Urinary bladder (tissue), 4 donors: ENCODE measurements around the gene CLEC17A. TPM values are rescaled to one million over a fixed set of nuclear protein-coding genes. Genes with fewer than 3 reads are reported as not detected.
"Not testable (repeated sequence)": the region's sequence is repeated elsewhere in the genome, so short reads cannot be mapped to it uniquely, and the experiment has no call there.

ENCODE experiments used
- DNase-seq: peaks from one replicate; pipeline ENCODE4 v3.0.0-alpha.2; 2015; ENCODE audit errors: extremely low spot score
- H3K27ac ChIP-seq: one replicate; pipeline ENCODE4 v1.5.1; 2013; ENCODE audit warnings: low read depth, mild to moderate bottlenecking, moderate library complexity
- H3K36me3 ChIP-seq: one replicate; pipeline ENCODE4 v1.6.1; 2013; ENCODE audit warnings: mild to moderate bottlenecking, moderate library complexity; ENCODE audit not compliant: insufficient read depth
- H3K4me1 ChIP-seq: one replicate; pipeline ENCODE4 v1.6.1; 2013; ENCODE audit warnings: mild to moderate bottlenecking, moderate library complexity; ENCODE audit not compliant: insufficient read depth
- H3K4me3 ChIP-seq: one replicate; pipeline ENCODE4 v1.5.1; 2013; ENCODE audit warnings: low read depth, low read length
- WGBS: extraction: QIAGEN DNeasy Blood & Tissue Kit; methylation state at CpG from one replicate; pipeline ENCODE4 v1.1.7; 2013; 5-methylcytosine and 5-hydroxymethylcytosine counted together
- polyA plus RNA-seq: library from polyadenylated mRNA; stranded (reverse); fragments of 200-250 nt; gene quantifications from one replicate; pipeline ENCODE4 v1.2.3, GENCODE V29; 2013
- total RNA-seq: library from RNA; depleted of rRNA; stranded (reverse); fragments of >200 nt; gene quantifications from one replicate; pipeline ENCODE4 v1.2.3, GENCODE V29; 2014
- donor health status: healthy with polysubstance abuse.
- donor health status: healthy.

CLEC17A gene, protein sequence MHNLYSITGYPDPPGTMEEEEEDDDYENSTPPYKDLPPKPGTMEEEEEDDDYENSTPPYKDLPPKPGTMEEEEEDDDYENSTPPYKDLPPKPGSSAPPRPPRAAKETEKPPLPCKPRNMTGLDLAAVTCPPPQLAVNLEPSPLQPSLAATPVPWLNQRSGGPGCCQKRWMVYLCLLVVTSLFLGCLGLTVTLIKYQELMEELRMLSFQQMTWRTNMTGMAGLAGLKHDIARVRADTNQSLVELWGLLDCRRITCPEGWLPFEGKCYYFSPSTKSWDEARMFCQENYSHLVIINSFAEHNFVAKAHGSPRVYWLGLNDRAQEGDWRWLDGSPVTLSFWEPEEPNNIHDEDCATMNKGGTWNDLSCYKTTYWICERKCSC
- total RNA-seq (0.21 TPM), polyA plus RNA-seq (not detected)

DNA sequence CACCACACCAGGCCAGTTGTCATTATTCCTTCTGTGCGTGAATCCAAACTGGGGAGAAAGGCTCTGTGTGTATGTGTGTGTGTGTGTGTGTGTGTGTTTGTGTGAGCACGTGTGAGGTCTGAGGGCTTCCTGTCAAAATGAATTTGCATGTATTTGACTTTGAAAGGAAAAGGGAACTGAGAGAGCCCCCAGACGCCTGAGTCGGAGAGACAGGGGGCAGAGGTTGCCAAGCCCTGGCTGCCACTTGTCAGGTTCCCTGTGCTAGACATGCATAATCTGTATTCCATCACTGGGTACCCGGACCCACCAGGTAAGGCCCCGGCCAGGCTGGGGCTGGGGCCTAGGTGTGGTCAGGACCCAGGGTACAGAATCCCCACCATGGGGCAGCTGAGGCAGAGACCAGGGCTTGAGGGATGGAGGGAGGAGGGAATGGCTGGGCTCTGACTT is at the start of gene CLEC17A:
TSS of gene CLEC17A (plus strand) at position 191 of the 447 bp plus-strand sequence. CDS start at position 268, 77 bp downstream.
- no peak for DNase-seq
- Histone ChIP-seq H3K27ac (no peak within 1 kb of the TSS), H3K4me3 (no peak within 1 kb of the TSS), H3K4me1 (no peaks in the 10 kb centered on the region), H3K36me3 (no peaks in the 10 kb centered on the region)
- WGBS = 47% methylated on average over 6 of the region's 6 CpGs

DNA sequence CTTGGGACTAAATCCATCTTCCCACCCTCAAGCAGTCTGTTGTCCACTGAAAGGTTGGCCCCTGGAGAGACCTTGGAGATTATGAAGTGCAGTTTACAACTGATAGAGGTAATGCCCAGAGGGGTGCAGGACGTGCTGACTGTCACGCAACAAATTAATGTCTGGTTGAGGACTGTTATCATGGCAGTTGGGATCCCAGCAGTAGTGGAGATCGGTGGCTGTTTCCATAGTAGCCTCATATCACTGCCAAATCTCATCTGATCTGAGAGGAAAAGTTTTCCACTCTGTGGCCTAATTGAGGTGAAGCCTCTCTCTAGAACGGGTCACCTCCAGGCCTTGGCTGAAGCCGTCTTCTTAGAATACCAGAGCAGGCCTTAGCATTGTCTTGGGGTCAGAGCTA is 49.4 kb upstream of the CLEC17A start:
- no peak overlapping the region for H3K4me3 ChIP-seq
- DNase-seq = no peak
- no peaks in the 10 kb centered on the region for H3K36me3 ChIP-seq
- 82% methylated on average over 5 of the region's 5 CpGs for WGBS
- H3K4me1 ChIP-seq = no peaks in the 10 kb centered on the region
- no peak overlapping the region for H3K27ac ChIP-seq

DNA sequence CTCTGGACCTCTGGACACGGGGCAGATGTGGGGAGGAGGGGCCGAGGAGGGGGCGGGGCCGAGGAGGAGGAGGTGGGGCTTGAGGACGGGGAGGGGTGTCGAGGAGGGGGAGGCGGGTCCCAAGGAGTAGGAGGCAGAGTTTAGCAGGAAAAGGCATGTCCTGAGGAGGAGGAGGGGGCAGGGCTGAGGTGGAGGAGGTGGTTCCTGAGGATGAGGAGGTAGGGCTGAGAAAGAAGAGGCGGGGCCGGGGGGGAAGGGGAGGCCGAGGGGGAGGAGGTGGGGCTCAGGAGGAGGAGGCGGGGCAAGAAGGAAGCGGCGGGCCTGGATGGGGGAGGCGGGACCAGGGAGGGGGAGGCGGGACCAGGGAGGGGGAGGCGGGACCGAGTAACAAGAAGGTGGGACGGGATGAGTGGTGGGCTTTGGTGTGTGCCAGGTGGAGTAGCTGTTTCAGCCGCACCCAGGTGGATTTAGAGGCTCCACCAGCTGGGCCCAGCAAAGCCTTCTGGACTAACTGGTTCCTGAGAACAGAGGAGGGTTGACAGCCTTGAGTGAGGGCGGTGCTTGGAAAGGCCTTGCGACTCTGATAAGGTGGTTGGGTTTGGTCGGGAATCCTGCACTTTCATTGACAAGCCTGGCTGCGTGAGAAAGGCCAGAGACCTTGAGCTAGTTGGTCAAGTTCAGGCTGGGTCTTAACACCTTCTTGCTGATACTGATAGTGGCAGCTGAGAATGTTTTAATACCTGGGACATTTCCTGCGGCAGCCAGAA is 45.8 kb upstream of the CLEC17A start:
- WGBS = 23% methylated on average over 24 of the region's 24 CpGs
- Histone ChIP-seq H3K4me3 (no peak overlapping the region), H3K36me3 (no peaks in the 10 kb centered on the region), H3K27ac (no peak overlapping the region), H3K4me1 (no peaks in the 10 kb centered on the region)
- DNase-seq = peak; percentile 66

DNA sequence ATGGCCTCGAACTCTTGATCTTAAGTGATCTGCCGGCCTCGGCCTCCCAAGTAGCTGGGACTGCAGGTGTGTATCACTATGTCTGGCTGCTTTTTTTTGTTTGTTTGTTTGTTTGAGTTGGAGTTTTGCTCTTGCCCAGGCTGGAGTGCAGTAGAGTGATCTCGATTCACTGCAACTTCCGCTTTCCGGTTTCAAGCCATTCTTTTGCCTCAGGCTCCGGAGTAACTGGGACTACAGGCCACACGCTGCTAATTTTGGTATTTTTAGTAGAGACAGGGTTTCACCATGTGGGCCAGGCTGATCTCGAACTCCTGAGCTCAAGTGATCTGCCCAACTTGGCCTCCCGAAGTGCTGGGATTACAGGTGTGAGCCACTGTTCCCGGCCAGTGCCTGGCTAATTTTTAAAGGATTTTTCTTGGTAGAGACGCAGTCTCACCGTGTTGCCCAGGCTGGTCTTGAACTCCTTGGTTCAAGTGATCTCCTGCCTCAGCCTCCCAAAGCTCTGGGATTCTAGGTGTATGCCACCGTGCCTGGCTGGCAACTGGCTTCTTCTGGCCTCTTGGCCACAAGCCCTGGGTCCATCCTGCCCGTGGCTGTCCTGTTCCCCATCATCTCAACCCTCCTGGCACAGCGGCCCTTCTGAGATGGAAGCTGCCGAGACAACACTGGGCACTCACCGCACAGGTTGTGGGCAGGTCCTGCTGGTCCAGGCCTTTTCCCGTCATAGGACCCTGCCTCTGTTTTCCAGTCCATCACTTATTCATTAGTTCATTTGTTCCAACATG is 42.0 kb upstream of the CLEC17A start:
- DNase-seq = no peak
- Histone ChIP-seq H3K4me3 (no peak overlapping the region), H3K27ac (no peak overlapping the region), H3K4me1 (no peaks in the 10 kb centered on the region), H3K36me3 (no peaks in the 10 kb centered on the region)
- 91% methylated on average over 19 of the region's 19 CpGs for WGBS

DNA sequence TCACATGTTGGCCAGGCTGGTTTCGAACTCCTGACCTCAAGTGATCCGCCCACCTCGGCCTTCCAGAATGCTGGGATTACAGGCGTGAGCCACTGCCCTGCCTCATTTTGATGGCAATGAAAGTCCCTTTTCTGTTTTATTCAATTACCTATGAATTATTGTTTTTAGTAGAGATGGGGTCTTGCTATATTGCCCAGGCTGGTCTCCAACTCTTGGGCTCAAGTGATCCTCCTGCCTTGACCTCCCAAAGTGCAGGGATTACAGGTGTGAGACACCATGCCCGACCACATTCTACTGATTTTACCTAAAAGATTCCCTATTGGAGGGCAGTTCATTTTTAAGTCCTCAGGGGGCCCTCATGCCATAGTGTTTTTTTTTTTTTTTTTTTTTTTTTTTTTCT is 40.9 kb upstream of the CLEC17A start:
- H3K4me1 ChIP-seq, DNase-seq, H3K27ac ChIP-seq, H3K36me3 ChIP-seq, H3K4me3 ChIP-seq: not testable (repeated sequence)
- 84% methylated on average over 5 of the region's 5 CpGs for WGBS

DNA sequence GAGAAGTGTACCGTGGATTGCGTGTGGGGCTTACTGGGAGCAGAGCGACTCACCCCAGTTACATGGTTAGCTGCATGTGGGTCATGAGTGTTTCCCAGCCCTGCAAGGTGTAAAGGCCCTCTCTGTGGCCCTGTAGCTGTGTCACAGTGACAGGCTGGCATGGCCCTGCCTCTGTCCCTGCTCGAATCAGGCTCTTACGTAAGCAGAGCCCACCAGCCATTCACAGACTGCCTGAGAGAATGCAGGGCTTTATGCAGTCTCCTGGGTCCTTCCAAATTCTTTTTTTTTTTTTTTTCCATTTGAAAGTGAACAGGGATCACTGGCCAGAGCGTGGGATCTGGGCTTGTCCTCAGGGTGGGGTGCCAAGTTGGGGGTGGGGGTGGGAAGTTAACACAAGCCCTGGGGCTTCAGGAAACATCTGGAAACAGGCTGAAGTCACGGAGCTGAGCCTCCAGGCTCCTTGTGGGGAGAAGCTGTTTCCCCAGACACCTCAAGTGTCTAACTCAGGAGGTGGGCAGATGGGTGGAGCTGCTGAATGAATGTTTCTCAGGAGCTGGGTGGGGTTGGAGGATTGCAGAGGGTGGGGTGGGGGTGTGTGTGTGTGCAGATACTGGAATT is 40.1 kb upstream of the CLEC17A start:
- no peaks in the 10 kb centered on the region for H3K4me1 ChIP-seq
- no peak overlapping the region for H3K4me3 ChIP-seq
- 49% methylated on average over 7 of the region's 7 CpGs for WGBS
- no peaks in the 10 kb centered on the region for H3K36me3 ChIP-seq
- DNase-seq = no peak
- H3K27ac ChIP-seq = no peak overlapping the region

DNA sequence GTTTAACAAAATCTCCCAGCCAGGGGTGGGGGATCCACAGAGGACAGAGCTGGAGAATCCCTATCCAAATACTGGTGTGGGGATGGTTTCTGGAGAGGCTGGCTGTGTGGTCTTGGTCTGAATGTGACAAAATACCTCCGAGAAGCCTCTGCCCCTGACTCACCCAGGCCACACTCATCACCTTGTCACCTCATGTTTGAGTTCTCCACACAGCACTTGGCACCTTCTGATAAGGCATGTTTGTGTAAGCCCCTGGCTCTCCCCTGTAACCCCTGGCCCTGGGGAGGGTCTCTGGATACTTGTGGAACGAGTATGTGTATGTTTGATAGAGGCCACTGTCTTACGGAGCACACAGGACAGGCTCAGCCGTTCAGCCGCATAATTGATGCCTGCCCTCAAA is 38.8 kb upstream of the CLEC17A start:
- Histone ChIP-seq H3K36me3 (no peaks in the 10 kb centered on the region), H3K27ac (no peak overlapping the region), H3K4me1 (no peaks in the 10 kb centered on the region), H3K4me3 (no peak overlapping the region)
- DNase-seq = no peak
- 88% methylated on average over 5 of the region's 5 CpGs for WGBS

DNA sequence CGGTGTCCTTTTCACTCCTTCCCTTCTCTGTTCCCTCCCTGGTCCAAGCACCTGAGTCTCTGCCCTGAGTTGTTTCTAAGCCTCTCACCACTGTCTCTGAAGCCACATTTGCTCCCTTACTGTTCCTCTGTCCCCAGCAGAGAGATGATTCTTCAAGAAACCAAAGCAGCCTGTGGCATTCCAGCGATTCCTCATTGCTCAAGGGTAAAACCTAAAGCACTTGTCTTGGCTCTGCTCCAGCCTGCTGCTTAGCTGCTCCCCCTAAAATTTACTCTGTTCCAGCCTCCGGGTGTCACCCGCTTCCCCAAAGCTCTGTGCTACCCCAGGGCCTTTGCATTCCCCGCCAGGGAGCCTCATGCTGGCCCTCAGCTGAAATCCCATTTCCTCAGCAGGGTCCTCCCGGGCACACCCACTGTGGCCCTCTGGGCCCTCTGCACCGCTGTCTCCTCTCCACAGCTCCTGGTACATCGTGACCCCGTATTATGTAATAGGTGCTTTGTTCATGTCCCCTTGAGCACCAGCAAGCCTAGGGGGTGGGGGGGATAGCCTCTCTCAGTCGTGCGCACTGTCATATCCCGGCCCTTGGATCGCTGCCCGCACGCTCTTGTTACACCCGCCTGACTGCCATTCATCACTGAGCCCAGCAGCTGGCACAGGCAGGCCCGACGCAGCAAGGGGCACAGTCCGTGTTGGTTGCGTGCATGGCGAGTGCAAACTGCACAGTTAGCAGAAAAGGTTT is 37.7 kb upstream of the CLEC17A start:
- no peak overlapping the region for H3K27ac ChIP-seq

DNA sequence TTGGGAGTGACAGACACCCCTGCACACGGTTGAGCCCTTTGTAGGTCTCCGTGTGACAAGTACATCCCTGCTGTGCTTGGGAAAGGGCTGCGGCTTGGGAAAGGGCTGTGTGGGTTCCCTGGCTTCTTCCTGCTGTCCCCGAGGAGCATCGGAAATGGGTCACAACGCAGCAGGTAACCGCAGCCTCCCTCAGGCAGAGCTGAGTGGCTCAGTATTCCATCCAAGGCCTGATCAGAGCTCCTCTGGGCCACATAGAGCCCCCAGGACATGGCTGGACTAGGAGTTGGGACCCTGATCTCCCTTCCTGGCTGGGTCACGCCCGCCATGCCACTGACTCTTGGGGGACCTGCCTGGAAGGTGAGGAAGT is 37.2 kb upstream of the CLEC17A start:
- 92% methylated on average over 9 of the region's 9 CpGs for WGBS
- no peak for DNase-seq
- no peaks in the 10 kb centered on the region for H3K4me1 ChIP-seq
- H3K27ac ChIP-seq = no peak overlapping the region
- H3K36me3 ChIP-seq = no peaks in the 10 kb centered on the region
- H3K4me3 ChIP-seq = no peak overlapping the region

More for the DNA sequence above, 37.7 kb upstream of the CLEC17A start:
- Histone ChIP-seq H3K4me3 (no peak overlapping the region), H3K4me1 (no peaks in the 10 kb centered on the region), H3K36me3 (no peaks in the 10 kb centered on the region)
- 84% methylated on average over 21 of the region's 21 CpGs for WGBS
- DNase-seq = no peak

DNA sequence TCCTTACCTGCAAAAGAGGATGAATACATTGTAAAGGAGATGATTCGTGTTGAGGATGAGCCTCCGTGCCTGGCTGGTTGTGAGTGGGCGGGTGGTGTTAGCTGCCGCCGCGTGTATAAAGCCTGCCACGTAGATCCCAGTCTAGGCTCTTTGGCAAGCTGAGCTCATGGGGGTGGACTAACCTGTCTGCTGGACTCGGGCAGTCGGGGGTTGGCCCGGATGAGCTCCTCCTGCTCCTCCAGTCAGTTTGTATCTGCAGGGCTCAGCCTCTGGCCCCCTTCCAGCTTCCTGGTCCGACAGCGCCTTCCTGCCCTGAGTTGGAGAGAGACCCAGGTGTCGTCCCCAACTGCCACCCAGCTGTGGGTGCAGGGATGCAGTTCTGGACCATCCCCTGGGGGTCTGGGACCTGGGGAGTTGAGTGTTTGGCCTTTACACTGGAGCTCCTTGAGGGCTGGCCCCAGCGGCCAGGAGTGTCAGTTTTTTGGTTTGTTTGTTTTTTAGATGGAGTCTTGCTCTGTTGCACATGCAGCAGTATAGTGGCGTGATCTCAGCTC is 32.6 kb upstream of the CLEC17A start:
- 44% methylated on average over 15 of the region's 15 CpGs for WGBS
- Histone ChIP-seq H3K4me3 (no peak overlapping the region), H3K27ac (no peak overlapping the region), H3K36me3 (no peaks in the 10 kb centered on the region), H3K4me1 (no peaks in the 10 kb centered on the region)
- no peak for DNase-seq

DNA sequence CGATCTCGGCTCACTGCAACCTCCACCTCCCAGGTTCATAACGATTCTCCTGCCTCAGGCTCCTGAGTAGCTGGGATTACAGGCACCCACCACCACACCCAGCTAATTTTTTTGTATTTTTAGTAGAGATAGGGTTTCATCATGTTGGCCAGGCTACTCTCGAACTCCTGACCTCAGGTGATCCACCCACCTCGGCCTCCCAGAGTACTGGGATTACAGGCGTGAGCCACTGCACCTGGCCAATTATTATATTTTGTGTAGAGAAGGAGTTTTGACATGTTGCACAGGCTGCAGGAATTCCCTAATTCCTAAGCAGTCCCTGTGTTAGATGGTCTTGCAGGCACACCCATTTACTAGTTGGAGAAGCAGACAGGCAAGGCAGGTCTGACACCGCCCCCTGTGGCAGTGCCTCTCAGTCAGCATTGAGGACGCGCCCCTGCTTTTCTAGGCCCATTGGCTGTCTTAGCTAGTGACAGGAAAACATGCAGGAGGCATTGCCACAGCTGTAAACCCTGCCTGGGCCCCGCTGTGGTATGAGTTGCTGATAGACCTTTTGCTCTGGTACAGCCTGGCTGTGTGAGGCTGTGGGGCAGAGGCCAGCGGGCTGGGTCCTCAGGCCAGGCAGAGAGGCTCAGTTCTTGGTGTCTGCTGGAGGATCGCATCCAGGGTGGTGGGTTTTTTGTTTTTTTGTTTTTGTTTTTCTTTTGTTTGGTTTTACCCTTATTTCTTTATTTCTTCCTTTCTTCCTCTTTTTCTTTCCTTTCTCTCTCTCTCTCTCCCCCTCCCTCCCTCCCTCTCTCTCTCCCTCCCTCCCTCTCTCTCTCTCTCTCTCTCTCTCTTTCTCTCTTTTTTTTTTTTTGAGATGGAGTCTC is 31.5 kb upstream of the CLEC17A start:
- H3K4me3 ChIP-seq, H3K36me3 ChIP-seq, H3K27ac ChIP-seq, H3K4me1 ChIP-seq: not testable (repeated sequence)
- WGBS = 72% methylated on average over 12 of the region's 12 CpGs
- DNase-seq = peak; percentile 59

DNA sequence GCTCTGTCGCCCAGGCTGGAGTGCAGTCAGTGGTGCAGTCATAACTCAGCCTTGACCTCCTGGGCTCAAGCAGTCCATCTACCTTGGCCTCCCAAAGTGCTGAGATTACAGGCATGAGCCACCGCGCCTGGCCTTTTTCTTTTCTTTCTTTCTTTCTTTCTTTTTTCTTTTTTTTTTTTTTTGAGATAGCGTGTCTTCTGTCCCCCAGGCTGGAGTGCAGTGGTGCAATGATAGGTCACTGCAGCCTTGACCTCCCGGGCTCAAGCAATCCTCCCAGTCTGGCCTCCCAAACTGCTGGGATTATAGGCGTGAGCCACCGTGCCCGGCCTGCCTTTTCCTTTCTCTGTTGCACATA is 30.9 kb upstream of the CLEC17A start:
- not testable (repeated sequence) for H3K4me1 ChIP-seq, DNase-seq, H3K4me3 ChIP-seq, H3K36me3 ChIP-seq, H3K27ac ChIP-seq
- 86% methylated on average over 8 of the region's 8 CpGs for WGBS
